HCT116 (cell line): Measurements from ENCODE around the gene PRXL2A. TPM values are rescaled to one million over a fixed set of nuclear protein-coding genes. Genes with fewer than 3 reads are reported as not detected.

Experiments
- ATAC-seq: fragments of 200-7000 bp; cut with Tn5 transposase; 2 replicates; pipeline ENCODE4 v1.9.1; 2020; ENCODE audit warnings: mild to moderate bottlenecking, moderate library complexity
- BruUV-seq: library from RNA; stranded (reverse); fragments of 400-500 nt; replicated peaks from 2 replicates; lab custom pipeline; 2021; lab: Mats Ljungman, UMichigan
- CTCF ChIA-PET: fragments of 300-600 bp; sonication (Branson Sonifier 250); formaldehyde crosslinking; loops from one replicate; lab custom pipeline; 2021; ENCODE audit warnings: antibody characterized with exemption; lab: Charles Lee
- POLR2A ChIA-PET: fragments of 300-600, 350-600 bp; sonication (Branson Sonifier 250); formaldehyde crosslinking; loops from one replicate; lab custom pipeline; 2021; ENCODE audit warnings: antibody characterized with exemption; lab: Charles Lee
- RAD21 ChIA-PET, 2 experiments: fragments of 300-600 bp; sonication (Branson Sonifier 250); formaldehyde crosslinking; loops; one replicate each; lab custom pipeline; 2023; ENCODE audit warnings: low total read pairs in 2 of 2; ENCODE audit not compliant: uncharacterized antibody in 2 of 2, unreplicated experiment in 2 of 2, low non-redundant PET in 1 of 2; lab: Charles Lee
- DNase-seq: peaks from one replicate; pipeline ENCODE4 v3.0.0-alpha.2; 2010; ENCODE audit warnings: low read depth, low spot score
- H2AFZ ChIP-seq: fragments of 200-600 bp; shearing (Covaris generic), sonication (generic); 2 replicates; pipeline ENCODE4 v1.6.1; 2017; ENCODE audit warnings: low read depth, mixed run types, mixed read lengths, antibody characterized with exemption, low read length; ENCODE audit not compliant: poor library complexity, severe bottlenecking
- H3K27ac ChIP-seq: 2 replicates; pipeline ENCODE4 v1.5.1; 2012; ENCODE audit warnings: low read depth, low read length
- H3K27me3 ChIP-seq: fragments of 200-600 bp; sonication (generic); 2 replicates; pipeline ENCODE4 v1.6.1; 2016; ENCODE audit warnings: mixed run types, low read length, mixed read lengths; ENCODE audit not compliant: insufficient read depth
- H3K36me3 ChIP-seq, 2 experiments: fragments of 200-500 bp in 1 of 2; fragments of 200-600 bp in 1 of 2; sonication (Bioruptor generic) in 1 of 2; sonication (generic) in 1 of 2; 2 replicates each; pipeline versions ENCODE4 v1.5.1 to v1.6.1; 2014 to 2016; ENCODE audit warnings: low read length in 2 of 2, inconsistent platforms in 1 of 2, mixed read lengths in 1 of 2, mixed run types in 1 of 2; ENCODE audit not compliant: insufficient read depth in 2 of 2, control insufficient read depth in 1 of 2
- H3K4me1 ChIP-seq, 2 experiments: fragments of 200-600 bp in 1 of 2; sonication (generic) in 1 of 2; 2 replicates each; pipeline versions ENCODE4 v1.5.1 to v1.6.1; 2012 to 2017; ENCODE audit warnings: low read length in 2 of 2, inconsistent platforms in 1 of 2, mild to moderate bottlenecking in 1 of 2, mixed read lengths in 1 of 2, mixed run types in 1 of 2, moderate library complexity in 1 of 2; ENCODE audit not compliant: insufficient read depth in 2 of 2, control insufficient read depth in 1 of 2
- H3K4me2 ChIP-seq: fragments of 200-600 bp; sonication (generic); 2 replicates; pipeline ENCODE4 v1.6.1; 2017; ENCODE audit warnings: mixed run types, low read length, mixed read lengths
- H3K4me3 ChIP-seq, 2 experiments: fragments of 200-600 bp in 1 of 2; sonication (generic) in 1 of 2; replicated peaks in 1 of 2; 2 replicates each; pipeline ENCODE4 v1.5.1; 2011 to 2016; ENCODE audit warnings: low read length in 2 of 2, control low read depth in 1 of 2, low read depth in 1 of 2, mild to moderate bottlenecking in 1 of 2, mixed read lengths in 1 of 2, mixed run types in 1 of 2
- H3K79me2 ChIP-seq: fragments of 200-600 bp; sonication (generic); 2 replicates; pipeline ENCODE4 v1.6.1; 2017; ENCODE audit warnings: mild to moderate bottlenecking, mixed run types, low read length, moderate library complexity, mixed read lengths; ENCODE audit not compliant: insufficient read depth
- H3K9ac ChIP-seq: fragments of 200-600 bp; sonication (generic); 2 replicates; pipeline ENCODE4 v1.6.1; 2016; ENCODE audit warnings: low read length, mixed read lengths
- H3K9me2 ChIP-seq: fragments of 200-600 bp; sonication (generic), shearing (Covaris generic); 2 replicates; pipeline ENCODE4 v1.6.1; 2017; ENCODE audit warnings: mixed run types, mild to moderate bottlenecking, moderate library complexity; ENCODE audit not compliant: insufficient read depth
- H3K9me3 ChIP-seq, 2 experiments: fragments of 200-500 bp in 1 of 2; fragments of 200-600 bp in 1 of 2; sonication (Bioruptor generic) in 1 of 2; sonication (generic) in 1 of 2; 2 replicates each; pipeline ENCODE4 v1.6.1; 2014 to 2017; ENCODE audit warnings: low read length in 2 of 2, mixed read lengths in 2 of 2, inconsistent platforms in 1 of 2, low read depth in 1 of 2, mild to moderate bottlenecking in 1 of 2, mixed run types in 1 of 2, moderate library complexity in 1 of 2; ENCODE audit not compliant: control insufficient read depth in 1 of 2, insufficient read depth in 1 of 2
- H4K20me1 ChIP-seq: fragments of 200-600 bp; sonication (generic), shearing (Covaris generic); 2 replicates; pipeline ENCODE4 v1.6.1; 2017; ENCODE audit warnings: mixed run types, mild to moderate bottlenecking, moderate library complexity; ENCODE audit not compliant: insufficient read depth
- ELF1 ChIP-seq: IDR thresholded peaks from 2 replicates; pipeline ENCODE4 v1.6.1; 2012; ENCODE audit warnings: low read depth, borderline replicate concordance
- EZH2phosphoT487 ChIP-seq: fragments of 200-600 bp; IDR thresholded peaks from 2 replicates; pipeline ENCODE4 v1.6.1; 2018; ENCODE audit warnings: antibody characterized with exemption, borderline replicate concordance
- POLR2AphosphoS5 ChIP-seq: IDR thresholded peaks from 2 replicates; pipeline ENCODE4 v1.6.1; 2011; ENCODE audit warnings: mild to moderate bottlenecking, low read depth, low read length, moderate library complexity
- intact Hi-C: fragments of 100-400 bp; cut with micrococcal nuclease; formaldehyde crosslinking; loops from 2 replicates; pipeline ENCODE4 v1.10.0; 2022
- total RNA-seq: library from RNA; stranded (reverse); gene quantifications from one replicate; pipeline ENCODE4 v1.2.1, GENCODE V29; 2021; ENCODE audit not compliant: unreplicated experiment
- TF ChIP-seq, protein P1 (sequence below): IDR thresholded peaks from 2 replicates; pipeline ENCODE4 v1.6.1; 2012
- TF ChIP-seq, protein P2 (sequence below): IDR thresholded peaks from 2 replicates; pipeline ENCODE4 v1.6.1; 2012

Gene PRXL2A
- total RNA-seq, 1 experiment from 2014 or later = 4.9 TPM

DNA sequence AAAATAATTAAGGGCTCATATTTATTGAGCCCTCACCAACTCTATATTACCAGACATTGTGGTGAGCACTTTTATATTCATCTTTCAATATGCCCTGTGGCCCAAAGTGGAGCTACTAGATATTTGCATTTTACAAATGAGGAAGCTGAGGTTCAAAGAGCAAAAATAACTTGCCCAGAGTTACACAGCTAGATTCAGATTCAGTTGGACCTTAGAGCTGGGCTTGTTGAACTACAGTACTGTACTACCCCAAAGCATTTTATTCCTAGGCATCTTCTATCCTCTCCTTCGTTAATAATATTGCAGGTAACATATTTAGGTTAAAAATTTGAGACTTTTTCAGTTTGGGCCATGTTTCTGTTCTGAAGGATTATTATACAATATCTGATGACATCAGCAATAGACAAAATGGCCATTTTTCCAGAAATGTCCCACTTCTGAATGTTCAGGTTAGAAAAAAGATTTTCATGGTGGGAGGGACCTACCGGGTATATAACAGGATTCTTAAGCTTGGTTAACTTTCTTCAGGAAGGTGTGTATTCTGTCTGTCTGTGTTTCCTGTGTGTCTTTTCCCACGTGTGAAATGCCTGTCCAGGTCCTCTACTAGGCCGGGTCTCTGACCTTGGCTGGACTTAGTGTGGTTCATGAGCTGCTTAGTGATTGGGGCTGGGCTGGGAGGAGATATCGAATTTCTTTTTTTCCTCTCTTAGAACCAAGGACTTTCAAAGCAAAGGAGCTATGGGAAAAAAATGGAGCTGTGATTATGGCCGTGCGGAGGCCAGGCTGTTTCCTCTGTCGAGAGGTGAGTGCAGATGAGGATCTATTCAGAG lies 13.6 kb downstream of the PRXL2A start:
- no peaks in the 10 kb centered on the region for H3K36me3 ChIP-seq
- POLR2A ChIA-PET = interaction anchor here (1.3 kb wide), 1 partner anchor 12 kb away, joined by 3 read pairs; no protein-coding TSS in a partner anchor
- H3K27ac ChIP-seq = no peak overlapping the region
- ATAC-seq (no peak), DNase-seq (no peak)
- H3K9me2 ChIP-seq = no peaks in the 10 kb centered on the region
- BruUV-seq = no TSS peak
- H3K4me1 ChIP-seq = no peaks in the 10 kb centered on the region
- H3K4me2 ChIP-seq = no peak overlapping the region
- no peaks in the 10 kb centered on the region for H4K20me1 ChIP-seq
- TF ChIP-seq, protein P1, sequence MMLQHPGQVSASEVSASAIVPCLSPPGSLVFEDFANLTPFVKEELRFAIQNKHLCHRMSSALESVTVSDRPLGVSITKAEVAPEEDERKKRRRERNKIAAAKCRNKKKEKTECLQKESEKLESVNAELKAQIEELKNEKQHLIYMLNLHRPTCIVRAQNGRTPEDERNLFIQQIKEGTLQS = no peak
- TF ChIP-seq EZH2phosphoT487 (no peak), POLR2AphosphoS5 (no peak), ELF1 (no peak)
- TF ChIP-seq, all 23 proteins: peak for 0
- Histone ChIP-seq H3K79me2 (no peaks in the 10 kb centered on the region), H3K4me3 (no peak overlapping the region), H2AFZ (no peak overlapping the region), H3K27me3 (no peaks in the 10 kb centered on the region), H3K9me3 (no peaks in the 10 kb centered on the region), H3K9ac (no peak overlapping the region)
- RAD21 ChIA-PET = no interaction called here
- CTCF ChIA-PET = interaction anchor here (0.8 to 1.1 kb wide), 2 partner anchors 23 to 44 kb away, joined by 3 read pairs; no protein-coding TSS in a partner anchor
- intact Hi-C loops = no loop called here

DNA sequence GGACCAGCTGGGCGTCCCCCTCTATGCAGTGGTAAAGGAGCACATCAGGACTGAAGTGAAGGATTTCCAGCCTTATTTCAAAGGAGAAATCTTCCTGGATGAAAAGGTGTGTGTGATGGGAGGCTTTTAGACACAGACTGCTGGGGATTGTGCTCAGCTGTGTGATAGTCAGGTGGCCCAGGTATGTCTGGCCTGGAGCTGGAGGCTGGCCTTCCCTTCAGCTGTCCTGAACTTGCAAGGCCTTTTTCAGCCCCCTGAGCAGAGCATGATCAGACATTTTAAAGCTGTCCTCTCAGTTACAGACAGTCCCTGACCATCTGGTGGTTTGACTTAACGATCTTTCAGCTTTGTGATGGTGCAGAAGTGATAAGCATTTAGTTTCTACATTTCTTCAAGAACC lies 17.6 kb downstream of the PRXL2A start:
- intact Hi-C loops = no loop called here

More for the DNA sequence above, 17.6 kb downstream of the PRXL2A start:
- H3K36me3 ChIP-seq = no peaks in the 10 kb centered on the region
- H3K4me1 ChIP-seq = peaks cover 7 to 22% of the 10 kb centered on the region in 2 experiments; a peak in 3 of 4 replicates
- no peak overlapping the region for H3K4me3 ChIP-seq
- no TSS peak for BruUV-seq
- H3K79me2 ChIP-seq = no peaks in the 10 kb centered on the region
- no peaks in the 10 kb centered on the region for H3K9me3 ChIP-seq
- ATAC-seq (no peak), DNase-seq (no peak)
- no peak overlapping the region for H3K4me2 ChIP-seq
- no peak overlapping the region for H3K9ac ChIP-seq
- ChIA-PET CTCF (interaction anchor here (1.0 to 1.8 kb wide), 2 partner anchors 80 to 237 kb away, joined by 3 to 7 read pairs; no protein-coding TSS in a partner anchor), POLR2A (no interaction called here), RAD21 (no interaction called here)
- H3K27me3 ChIP-seq = no peaks in the 10 kb centered on the region
- TF ChIP-seq, protein P2, sequence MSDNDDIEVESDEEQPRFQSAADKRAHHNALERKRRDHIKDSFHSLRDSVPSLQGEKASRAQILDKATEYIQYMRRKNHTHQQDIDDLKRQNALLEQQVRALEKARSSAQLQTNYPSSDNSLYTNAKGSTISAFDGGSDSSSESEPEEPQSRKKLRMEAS = no peak
- H4K20me1 ChIP-seq = no peaks in the 10 kb centered on the region
- no peak overlapping the region for H2AFZ ChIP-seq
- no peaks in the 10 kb centered on the region for H3K9me2 ChIP-seq
- H3K27ac ChIP-seq = no peak overlapping the region
